22Rv1 (cell line): Measurements from ENCODE around the gene ZMYND19.
"Not testable (repeated sequence)": the region's sequence is repeated elsewhere in the genome, so short reads cannot be mapped to it uniquely, and the experiment has no call there.

Experiments used
- ZFX ChIP-seq: fragments of 450-650 bp; IDR thresholded peaks from 2 replicates; pipeline ENCODE4 v1.6.1; 2017; ENCODE audit warnings: antibody characterized with exemption, borderline replicate concordance
- TF ChIP-seq, protein P1 (sequence below): fragments of 450-650 bp; IDR thresholded peaks from 2 replicates; pipeline ENCODE4 v1.5.1; 2017; ENCODE audit warnings: mild to moderate bottlenecking

DNA sequence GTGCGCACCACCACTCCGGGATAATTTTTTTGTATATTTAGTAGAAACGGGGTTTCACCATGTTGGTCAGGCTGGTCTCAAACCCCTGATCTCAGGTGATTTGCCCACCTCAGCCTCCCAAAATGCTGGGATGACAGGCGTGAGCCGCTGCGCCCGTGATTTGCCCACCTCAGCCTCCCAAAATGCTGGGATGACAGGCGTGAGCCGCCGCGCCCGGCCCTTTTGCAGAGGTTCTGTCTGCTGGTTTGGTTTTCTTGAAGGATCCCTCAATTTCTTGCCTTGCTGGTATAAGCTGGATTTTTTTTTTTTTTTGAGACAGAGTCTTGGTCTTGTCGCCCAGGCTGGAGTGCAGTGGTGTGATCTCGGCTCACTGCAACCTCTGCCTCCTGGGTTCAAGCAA is 37.1 kb upstream of the ZMYND19 start:
- TF ChIP-seq, protein P1, sequence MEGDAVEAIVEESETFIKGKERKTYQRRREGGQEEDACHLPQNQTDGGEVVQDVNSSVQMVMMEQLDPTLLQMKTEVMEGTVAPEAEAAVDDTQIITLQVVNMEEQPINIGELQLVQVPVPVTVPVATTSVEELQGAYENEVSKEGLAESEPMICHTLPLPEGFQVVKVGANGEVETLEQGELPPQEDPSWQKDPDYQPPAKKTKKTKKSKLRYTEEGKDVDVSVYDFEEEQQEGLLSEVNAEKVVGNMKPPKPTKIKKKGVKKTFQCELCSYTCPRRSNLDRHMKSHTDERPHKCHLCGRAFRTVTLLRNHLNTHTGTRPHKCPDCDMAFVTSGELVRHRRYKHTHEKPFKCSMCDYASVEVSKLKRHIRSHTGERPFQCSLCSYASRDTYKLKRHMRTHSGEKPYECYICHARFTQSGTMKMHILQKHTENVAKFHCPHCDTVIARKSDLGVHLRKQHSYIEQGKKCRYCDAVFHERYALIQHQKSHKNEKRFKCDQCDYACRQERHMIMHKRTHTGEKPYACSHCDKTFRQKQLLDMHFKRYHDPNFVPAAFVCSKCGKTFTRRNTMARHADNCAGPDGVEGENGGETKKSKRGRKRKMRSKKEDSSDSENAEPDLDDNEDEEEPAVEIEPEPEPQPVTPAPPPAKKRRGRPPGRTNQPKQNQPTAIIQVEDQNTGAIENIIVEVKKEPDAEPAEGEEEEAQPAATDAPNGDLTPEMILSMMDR = not testable (repeated sequence)
- not testable (repeated sequence) for TF ChIP-seq ZFX
